ENCODE measurements around the gene PSG7. TPM values are rescaled to one million over a fixed set of nuclear protein-coding genes. Genes with fewer than 3 reads are reported as not detected.
"Not testable (repeated sequence)": the region's sequence is repeated elsewhere in the genome, so short reads cannot be mapped to it uniquely, and the experiment has no call there.

The PSG7 gene
- total RNA-seq, 1 donor from 2014 or later: not detected

DNA sequence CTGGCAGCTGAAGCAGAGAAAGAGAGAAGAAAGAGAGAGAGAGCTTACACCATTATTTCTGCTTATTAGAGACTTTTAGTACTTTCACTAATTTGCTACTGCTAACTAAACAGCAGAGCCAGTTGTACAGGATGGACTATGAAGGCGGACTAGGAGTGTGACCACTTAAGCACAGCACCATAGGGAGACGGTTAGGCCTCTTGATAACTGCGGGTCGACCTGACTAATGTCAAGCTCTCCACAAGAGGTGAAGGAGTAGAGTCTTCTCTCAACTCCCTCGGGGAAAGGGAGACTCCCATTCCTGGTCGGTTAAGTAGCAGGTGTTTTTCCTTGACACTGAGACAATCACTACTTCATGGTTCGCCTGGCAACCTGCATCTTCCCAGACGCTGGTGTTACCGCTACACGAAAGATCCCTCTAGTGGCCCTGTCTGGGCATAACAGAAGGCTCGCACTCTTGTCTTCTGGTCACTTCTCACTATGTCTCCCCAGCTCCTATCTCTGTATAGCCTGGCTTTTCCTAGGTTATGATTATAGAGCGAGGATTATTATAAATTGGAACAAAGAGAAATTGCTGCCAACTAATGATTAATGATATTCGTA lies 5.3 kb upstream of the PSG7 start:
- no peaks in the 10 kb centered on the region for H3K27me3 Mint-ChIP-seq (ENCODE audit: low read depth)
- H3K4me1 Mint-ChIP-seq: no peaks in the 10 kb centered on the region
- DNase-seq (ENCODE audit: low read depth, low spot score): no peak
- no peak overlapping the region for H3K4me3 Mint-ChIP-seq
- no peak overlapping the region for H3K27ac Mint-ChIP-seq (ENCODE audit: unreplicated experiment)
- H3K9me3 Mint-ChIP-seq: peaks cover 15% of the 10 kb centered on the region
- TF ChIP-seq, protein P1, sequence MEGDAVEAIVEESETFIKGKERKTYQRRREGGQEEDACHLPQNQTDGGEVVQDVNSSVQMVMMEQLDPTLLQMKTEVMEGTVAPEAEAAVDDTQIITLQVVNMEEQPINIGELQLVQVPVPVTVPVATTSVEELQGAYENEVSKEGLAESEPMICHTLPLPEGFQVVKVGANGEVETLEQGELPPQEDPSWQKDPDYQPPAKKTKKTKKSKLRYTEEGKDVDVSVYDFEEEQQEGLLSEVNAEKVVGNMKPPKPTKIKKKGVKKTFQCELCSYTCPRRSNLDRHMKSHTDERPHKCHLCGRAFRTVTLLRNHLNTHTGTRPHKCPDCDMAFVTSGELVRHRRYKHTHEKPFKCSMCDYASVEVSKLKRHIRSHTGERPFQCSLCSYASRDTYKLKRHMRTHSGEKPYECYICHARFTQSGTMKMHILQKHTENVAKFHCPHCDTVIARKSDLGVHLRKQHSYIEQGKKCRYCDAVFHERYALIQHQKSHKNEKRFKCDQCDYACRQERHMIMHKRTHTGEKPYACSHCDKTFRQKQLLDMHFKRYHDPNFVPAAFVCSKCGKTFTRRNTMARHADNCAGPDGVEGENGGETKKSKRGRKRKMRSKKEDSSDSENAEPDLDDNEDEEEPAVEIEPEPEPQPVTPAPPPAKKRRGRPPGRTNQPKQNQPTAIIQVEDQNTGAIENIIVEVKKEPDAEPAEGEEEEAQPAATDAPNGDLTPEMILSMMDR (conservative IDR thresholded peaks at IDR 0.05): no peak
- no peaks in the 10 kb centered on the region for H3K36me3 Mint-ChIP-seq (ENCODE audit: low read depth)

DNA sequence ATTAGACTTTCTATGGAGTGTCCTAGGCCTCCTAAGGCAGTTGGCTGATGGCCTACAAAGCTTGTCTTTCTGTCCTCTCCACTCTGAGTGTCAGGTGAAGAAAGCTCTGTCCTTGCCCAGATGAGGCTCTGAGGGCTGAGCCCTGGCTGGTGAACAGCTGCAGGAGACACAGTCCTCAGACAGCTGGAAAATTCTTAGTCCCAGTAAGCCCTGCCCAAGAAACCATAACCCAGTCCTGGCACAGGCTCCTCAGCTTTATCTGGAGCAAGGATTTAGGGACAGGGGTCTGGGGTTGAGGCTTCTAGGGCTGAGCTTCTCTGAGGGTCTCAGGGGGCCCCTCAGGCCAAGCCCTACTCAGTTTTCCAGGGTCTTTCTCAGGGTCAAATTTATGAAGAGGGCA lies 2.3 kb downstream of the PSG7 start:
- H3K4me3 Mint-ChIP-seq; H3K4me1 Mint-ChIP-seq; H3K27me3 Mint-ChIP-seq (ENCODE audit: low read depth); DNase-seq (ENCODE audit: low read depth, low spot score); H3K36me3 Mint-ChIP-seq (ENCODE audit: low read depth); H3K27ac Mint-ChIP-seq (ENCODE audit: unreplicated experiment): not testable (repeated sequence)
- peaks cover 15% of the 10 kb centered on the region for H3K9me3 Mint-ChIP-seq

DNA sequence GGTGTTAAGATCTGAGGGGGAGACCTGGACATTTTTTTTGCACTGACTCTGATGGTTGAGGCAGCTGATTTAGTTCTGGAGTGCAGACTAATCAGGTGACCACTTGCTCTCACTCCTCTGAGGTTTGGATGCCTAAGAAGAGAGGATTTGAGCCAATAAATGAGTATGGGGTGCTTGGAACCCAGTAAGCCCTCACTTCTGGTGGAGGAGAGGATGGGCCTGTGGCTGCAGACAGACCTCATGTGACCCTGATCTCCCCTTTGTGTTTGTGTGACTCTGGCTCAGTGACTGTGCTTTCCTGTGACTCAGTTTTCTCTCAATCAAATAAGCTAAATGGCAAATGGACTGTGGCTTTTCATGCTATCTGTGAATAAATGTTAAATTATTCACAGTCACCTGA lies 2.8 kb downstream of the PSG7 start:
- H3K36me3 Mint-ChIP-seq (ENCODE audit: low read depth); H3K27me3 Mint-ChIP-seq (ENCODE audit: low read depth); H3K4me3 Mint-ChIP-seq; H3K27ac Mint-ChIP-seq (ENCODE audit: unreplicated experiment); H3K4me1 Mint-ChIP-seq; DNase-seq (ENCODE audit: low read depth, low spot score): not testable (repeated sequence)
- H3K9me3 Mint-ChIP-seq: peaks cover 15% of the 10 kb centered on the region

DNA sequence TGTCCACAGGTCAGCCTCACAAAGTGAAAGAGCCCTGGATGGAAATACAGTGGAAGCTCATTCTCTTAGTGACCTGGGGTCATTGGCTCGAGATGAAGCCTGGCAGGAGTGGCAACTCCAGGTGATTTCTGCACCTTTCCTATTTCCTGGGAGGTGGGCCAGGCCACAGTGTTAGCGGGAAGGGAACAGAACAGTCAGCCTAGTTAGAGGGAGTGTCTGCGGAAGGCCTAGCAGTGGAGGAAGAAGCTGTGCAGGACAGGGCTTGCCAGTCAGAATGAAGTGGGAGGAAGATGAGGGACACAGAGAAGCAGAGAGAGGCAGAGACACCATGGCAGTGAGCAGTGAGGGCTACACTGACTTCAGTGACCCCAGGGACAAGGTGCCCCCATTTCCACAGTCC lies 3.6 kb downstream of the PSG7 start:
- H3K9me3 Mint-ChIP-seq: peaks cover 15% of the 10 kb centered on the region
- not testable (repeated sequence) for DNase-seq (ENCODE audit: low read depth, low spot score); H3K36me3 Mint-ChIP-seq (ENCODE audit: low read depth); H3K4me1 Mint-ChIP-seq; H3K4me3 Mint-ChIP-seq; H3K27ac Mint-ChIP-seq (ENCODE audit: unreplicated experiment); H3K27me3 Mint-ChIP-seq (ENCODE audit: low read depth)

DNA sequence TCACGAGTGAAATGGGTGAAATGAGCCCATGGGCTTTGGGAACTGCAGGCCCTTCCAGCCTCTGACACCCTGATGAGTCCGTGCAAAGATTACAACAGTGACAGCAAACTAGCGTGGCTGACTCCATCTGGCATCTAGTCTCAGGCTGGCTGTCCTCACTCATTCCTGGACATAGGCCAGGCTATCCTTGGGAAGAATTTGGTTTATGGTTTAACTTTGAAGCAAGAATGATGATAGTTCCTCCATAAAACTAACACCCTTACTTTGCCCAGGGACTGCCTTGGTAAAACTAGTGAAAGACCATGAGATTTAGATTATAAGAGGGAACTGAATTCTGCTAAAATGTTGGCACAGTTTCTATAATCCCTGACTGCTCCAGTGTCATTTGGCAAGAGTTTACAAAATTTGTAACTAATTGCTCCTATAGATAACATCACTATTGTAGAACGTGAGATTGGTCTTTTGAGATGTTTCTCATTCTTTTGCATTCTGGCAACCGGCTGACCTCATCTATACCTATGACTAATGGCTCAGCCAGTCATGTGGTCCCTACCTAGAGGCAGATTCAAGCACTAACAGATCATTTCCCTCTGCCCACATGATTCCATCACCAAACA lies 4.4 kb downstream of the PSG7 start:
- not testable (repeated sequence) for H3K36me3 Mint-ChIP-seq (ENCODE audit: low read depth); H3K27me3 Mint-ChIP-seq (ENCODE audit: low read depth); H3K4me1 Mint-ChIP-seq; DNase-seq (ENCODE audit: low read depth, low spot score); H3K27ac Mint-ChIP-seq (ENCODE audit: unreplicated experiment); H3K4me3 Mint-ChIP-seq
- H3K9me3 Mint-ChIP-seq: peaks cover 20% of the 10 kb centered on the region

DNA sequence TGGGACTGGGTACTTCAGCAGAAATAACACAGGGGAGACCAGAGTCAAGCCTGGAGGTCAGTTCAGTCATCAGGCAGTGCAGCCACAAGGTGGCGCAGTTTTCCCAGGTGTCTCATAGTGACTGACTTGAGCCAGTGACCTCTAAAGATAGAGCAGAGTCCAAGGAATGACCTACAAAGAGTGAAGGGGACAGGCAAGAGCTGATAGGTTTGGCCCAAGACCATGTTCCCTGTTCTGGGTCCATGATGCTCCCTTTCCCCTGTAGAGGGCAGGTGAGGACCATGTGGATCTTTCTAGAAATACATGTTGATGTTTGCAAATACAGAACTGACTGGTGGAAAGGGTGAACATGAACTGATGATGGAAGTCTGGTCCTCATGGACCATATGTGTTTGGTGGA lies 6.8 kb downstream of the PSG7 start:
- not testable (repeated sequence) for H3K4me3 Mint-ChIP-seq; H3K27me3 Mint-ChIP-seq (ENCODE audit: low read depth); H3K27ac Mint-ChIP-seq (ENCODE audit: unreplicated experiment); DNase-seq (ENCODE audit: low read depth, low spot score); H3K4me1 Mint-ChIP-seq; H3K36me3 Mint-ChIP-seq (ENCODE audit: low read depth)
- H3K9me3 Mint-ChIP-seq: peaks cover 20% of the 10 kb centered on the region

DNA sequence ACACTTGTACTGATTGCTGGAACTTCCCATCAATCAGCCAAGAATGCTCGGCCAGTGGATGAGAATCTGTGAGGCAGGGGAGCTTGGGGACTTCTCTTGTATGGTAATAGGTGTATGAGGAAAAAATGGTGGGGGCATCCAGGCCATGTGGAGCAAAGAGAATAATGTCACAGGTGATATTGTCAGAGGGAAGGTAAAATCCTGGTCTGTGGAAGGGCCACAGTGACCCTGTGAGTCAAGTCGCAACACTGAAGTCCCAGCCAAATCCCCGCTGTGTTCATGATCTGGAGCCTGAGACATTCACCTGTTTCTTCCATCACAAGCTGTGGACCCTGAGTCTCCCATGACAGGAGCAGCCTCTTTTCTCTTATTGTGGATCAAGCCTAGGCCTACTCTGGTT lies 8.1 kb downstream of the PSG7 start:
- no peak overlapping the region for H3K27ac Mint-ChIP-seq (ENCODE audit: unreplicated experiment)
- TF ChIP-seq, protein P1 (conservative IDR thresholded peaks at IDR 0.05): no peak
- H3K36me3 Mint-ChIP-seq (ENCODE audit: low read depth): peaks cover 7% of the 10 kb centered on the region
- H3K4me3 Mint-ChIP-seq: no peak overlapping the region
- H3K4me1 Mint-ChIP-seq: no peaks in the 10 kb centered on the region
- DNase-seq (ENCODE audit: low read depth, low spot score): no peak
- peaks cover 20% of the 10 kb centered on the region for H3K9me3 Mint-ChIP-seq
- no peaks in the 10 kb centered on the region for H3K27me3 Mint-ChIP-seq (ENCODE audit: low read depth)

DNA sequence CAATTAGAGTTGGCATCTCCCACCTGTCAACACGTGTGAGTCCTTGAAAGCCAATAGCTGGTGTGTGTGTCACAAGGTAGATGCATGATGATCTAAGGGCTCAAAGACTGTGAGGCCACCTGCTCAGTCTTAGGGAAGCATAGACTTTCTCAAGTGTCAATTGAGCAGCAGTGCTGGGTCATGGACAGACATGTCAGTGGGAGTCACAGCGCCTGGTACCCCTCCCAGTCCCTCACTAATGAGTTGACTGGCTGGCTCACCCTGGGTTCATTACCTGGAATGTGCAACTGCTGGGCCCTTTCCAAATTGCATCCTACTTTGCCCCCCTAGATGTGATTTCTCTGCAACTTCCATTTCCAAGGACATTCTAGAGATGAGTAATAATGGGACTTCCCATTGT lies 10.2 kb downstream of the PSG7 start:
- Mint-ChIP-seq H3K36me3 (ENCODE audit: low read depth) (peaks cover 11% of the 10 kb centered on the region), H3K4me1 (no peaks in the 10 kb centered on the region), H3K27ac (ENCODE audit: unreplicated experiment) (no peak overlapping the region), H3K4me3 (no peak overlapping the region), H3K9me3 (peaks cover 23% of the 10 kb centered on the region), H3K27me3 (ENCODE audit: low read depth) (no peaks in the 10 kb centered on the region)
- TF ChIP-seq, protein P1 (conservative IDR thresholded peaks at IDR 0.05): no peak
- DNase-seq (ENCODE audit: low read depth, low spot score): no peak

DNA sequence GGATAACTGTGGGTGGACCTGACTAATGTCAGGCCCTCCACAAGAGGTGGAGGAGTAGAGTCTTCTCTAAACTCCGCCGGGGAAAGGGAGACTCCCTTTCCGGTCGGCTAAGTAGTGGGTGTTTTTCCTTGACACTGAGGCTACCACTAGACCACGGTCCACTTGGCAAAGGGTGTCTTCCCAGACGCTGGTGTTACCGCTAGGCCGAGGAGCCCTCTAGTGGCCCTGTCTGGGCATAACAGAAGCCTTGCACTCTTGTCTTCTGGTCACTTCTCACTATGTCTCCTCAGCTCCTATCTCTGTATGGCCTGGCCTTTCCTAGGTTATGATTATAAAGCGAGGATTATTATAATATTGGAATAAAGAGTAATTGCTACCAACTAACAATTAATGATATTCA lies 13.9 kb downstream of the PSG7 start:
- not testable (repeated sequence) for H3K27me3 Mint-ChIP-seq (ENCODE audit: low read depth); H3K4me3 Mint-ChIP-seq; H3K4me1 Mint-ChIP-seq; H3K36me3 Mint-ChIP-seq (ENCODE audit: low read depth); H3K27ac Mint-ChIP-seq (ENCODE audit: unreplicated experiment); DNase-seq (ENCODE audit: low read depth, low spot score)
- H3K9me3 Mint-ChIP-seq: peaks cover 18% of the 10 kb centered on the region

DNA sequence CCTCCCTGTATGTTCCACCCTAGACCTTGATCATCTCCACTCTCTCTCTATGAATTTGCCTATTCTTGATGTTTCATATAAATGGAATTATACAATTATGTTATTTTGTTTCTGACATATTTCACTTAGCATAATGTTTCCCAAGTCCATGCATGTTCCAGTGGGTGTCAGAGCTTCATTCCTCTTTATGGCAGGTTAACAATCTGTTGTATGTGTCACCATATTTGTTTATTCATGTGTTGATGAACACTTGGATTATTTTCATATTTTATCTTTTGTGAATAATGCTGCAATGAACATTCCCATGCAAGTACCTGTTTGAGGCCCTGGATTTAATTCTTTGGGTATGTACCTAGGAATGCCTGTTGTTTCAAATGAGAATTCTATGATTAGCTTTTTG lies 16.0 kb downstream of the PSG7 start:
- DNase-seq (ENCODE audit: low read depth, low spot score); H3K27me3 Mint-ChIP-seq (ENCODE audit: low read depth); H3K4me1 Mint-ChIP-seq; H3K4me3 Mint-ChIP-seq; H3K27ac Mint-ChIP-seq (ENCODE audit: unreplicated experiment); H3K36me3 Mint-ChIP-seq (ENCODE audit: low read depth): not testable (repeated sequence)
- H3K9me3 Mint-ChIP-seq: peaks cover 13% of the 10 kb centered on the region
